PFSK-1 (cell line): ENCODE measurements around the gene CYSLTR2.

Experiments
- SIN3A ChIP-seq: IDR thresholded peaks from 2 replicates; pipeline ENCODE4 v1.6.1; 2012; ENCODE audit warnings: mild to moderate bottlenecking, low read length, moderate library complexity, borderline replicate concordance; ENCODE audit not compliant: insufficient read depth
- TAF1 ChIP-seq: IDR thresholded peaks from 2 replicates; pipeline ENCODE4 v1.6.1; 2012; ENCODE audit warnings: low read length, control low read depth, borderline replicate concordance; ENCODE audit not compliant: insufficient read depth

DNA sequence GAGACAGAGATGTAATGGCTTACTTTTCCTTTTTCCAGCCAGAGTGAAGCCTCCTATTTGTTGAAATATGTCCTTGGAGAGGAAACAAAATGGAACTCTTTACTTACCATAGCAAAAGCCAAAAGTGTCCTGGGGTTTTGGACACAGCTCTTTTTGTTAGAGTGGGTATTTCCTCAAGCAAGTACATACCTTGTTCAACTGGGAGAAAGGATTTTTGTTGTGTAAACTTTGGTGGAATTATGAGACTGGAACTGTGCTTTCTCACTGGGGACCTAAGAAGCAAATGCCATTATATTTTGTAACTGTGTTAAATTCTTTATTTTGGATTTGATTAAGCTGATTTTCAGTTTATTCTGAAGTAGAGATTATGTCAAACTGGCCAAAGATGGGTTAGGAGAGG lies 58.4 kb downstream of the CYSLTR2 start:
- TF ChIP-seq TAF1 = no peak
- no peak for TF ChIP-seq SIN3A
